SU-DHL-6 (cell line): Measurements from ENCODE around the gene RASA2.

Source experiments
- H2AFZ ChIP-seq: fragments of 200-600 bp; sonication (generic); 2 replicates; pipeline ENCODE4 v1.6.1; 2014; ENCODE audit warnings: low read depth, mild to moderate bottlenecking, moderate library complexity, mixed read lengths, antibody characterized with exemption, low read length; ENCODE audit not compliant: severe bottlenecking
- H3F3A ChIP-seq: fragments of 200-600 bp; shearing (Covaris generic); 2 replicates; pipeline ENCODE4 v1.6.0; 2016; ENCODE audit warnings: antibody characterized with exemption, mild to moderate bottlenecking; ENCODE audit not compliant: insufficient read depth
- H3K27ac ChIP-seq: fragments of 200-600 bp; sonication (generic); 2 replicates; pipeline ENCODE4 v1.5.1; 2016; ENCODE audit warnings: low read depth, mild to moderate bottlenecking, low read length, moderate library complexity, mixed read lengths
- H3K27me3 ChIP-seq: fragments of 200-600 bp; sonication (generic), shearing (Covaris generic); 2 replicates; pipeline ENCODE4 v1.6.0; 2014; ENCODE audit warnings: mild to moderate bottlenecking, low read length
- H3K36me3 ChIP-seq: fragments of 200-600 bp; sonication (generic); 2 replicates; pipeline ENCODE4 v1.6.1; 2014; ENCODE audit warnings: mild to moderate bottlenecking, low read length, mixed read lengths
- H3K4me2 ChIP-seq: fragments of 300-600, 200-600 bp; shearing (Covaris generic), sonication (generic); 2 replicates; pipeline ENCODE4 v1.6.0; 2014; ENCODE audit warnings: low read length, low read depth, mild to moderate bottlenecking; ENCODE audit not compliant: poor library complexity, severe bottlenecking
- H3K4me3 ChIP-seq: fragments of 200-600 bp; sonication (generic); 2 replicates; pipeline ENCODE4 v1.5.1; 2014; ENCODE audit warnings: antibody characterized with exemption, low read length, mild to moderate bottlenecking, mixed read lengths; ENCODE audit not compliant: insufficient read depth, poor library complexity, severe bottlenecking
- H3K79me2 ChIP-seq: fragments of 200-600 bp; sonication (generic); 2 replicates; pipeline ENCODE4 v1.6.1; 2014; ENCODE audit warnings: mild to moderate bottlenecking, low read length, moderate library complexity; ENCODE audit not compliant: insufficient read depth
- H3K9ac ChIP-seq: fragments of 200-600 bp; sonication (generic); 2 replicates; pipeline ENCODE4 v1.7.0; 2014; ENCODE audit warnings: mild to moderate bottlenecking, low read length
- H3K9me2 ChIP-seq: fragments of 200-600 bp; sonication (generic); replicated peaks from 2 replicates; pipeline ENCODE4 v1.6.1; 2014; ENCODE audit warnings: low read length; ENCODE audit not compliant: insufficient read depth
- H3K9me3 ChIP-seq: fragments of 200-600 bp; sonication (generic); 2 replicates; pipeline ENCODE4 v1.6.1; 2014; ENCODE audit warnings: low read length, mixed read lengths; ENCODE audit not compliant: insufficient read depth
- H4K20me1 ChIP-seq: fragments of 200-600 bp; sonication (generic); 2 replicates; pipeline ENCODE4 v1.6.1; 2014; ENCODE audit warnings: low read depth, mild to moderate bottlenecking, antibody characterized with exemption, low read length, moderate library complexity, mixed read lengths
- EZH2phosphoT487 ChIP-seq: fragments of 200-600 bp; sonication (generic), shearing (Covaris generic); conservative IDR thresholded peaks from 2 replicates; pipeline ENCODE4 v1.6.1; 2018; ENCODE audit warnings: mild to moderate bottlenecking, antibody characterized with exemption, low read length, moderate library complexity, mixed read lengths
- TF ChIP-seq, protein P1 (sequence below): fragments of 200-600 bp; sonication (generic); IDR thresholded peaks from one replicate; pipeline ENCODE4 v1.5.1; 2017; ENCODE audit warnings: antibody characterized with exemption, mild to moderate bottlenecking, low read length, moderate library complexity; ENCODE audit not compliant: insufficient read depth, poor library complexity, severe bottlenecking

RASA2 gene

GRCh38 chr3:141663993-141664392 is 177.2 kb downstream of the RASA2 start:
- Histone ChIP-seq H4K20me1 (no peaks in the 10 kb centered on the region), H3K27me3 (no peaks in the 10 kb centered on the region), H3K9ac (no peak overlapping the region), H3K4me2 (no peak overlapping the region), H3K36me3 (no peaks in the 10 kb centered on the region), H3K79me2 (no peaks in the 10 kb centered on the region), H3K9me2 (no peaks in the 10 kb centered on the region), H3K4me3 (no peak overlapping the region), H2AFZ (no peak overlapping the region), H3F3A (no peaks in the 10 kb centered on the region), H3K9me3 (0 out of 2 replicates have a peak, but pooled peaks cover under 1% of the 10 kb centered on the region), H3K27ac (no peak overlapping the region)
- no peak for TF ChIP-seq EZH2phosphoT487
- TF ChIP-seq, protein P1, sequence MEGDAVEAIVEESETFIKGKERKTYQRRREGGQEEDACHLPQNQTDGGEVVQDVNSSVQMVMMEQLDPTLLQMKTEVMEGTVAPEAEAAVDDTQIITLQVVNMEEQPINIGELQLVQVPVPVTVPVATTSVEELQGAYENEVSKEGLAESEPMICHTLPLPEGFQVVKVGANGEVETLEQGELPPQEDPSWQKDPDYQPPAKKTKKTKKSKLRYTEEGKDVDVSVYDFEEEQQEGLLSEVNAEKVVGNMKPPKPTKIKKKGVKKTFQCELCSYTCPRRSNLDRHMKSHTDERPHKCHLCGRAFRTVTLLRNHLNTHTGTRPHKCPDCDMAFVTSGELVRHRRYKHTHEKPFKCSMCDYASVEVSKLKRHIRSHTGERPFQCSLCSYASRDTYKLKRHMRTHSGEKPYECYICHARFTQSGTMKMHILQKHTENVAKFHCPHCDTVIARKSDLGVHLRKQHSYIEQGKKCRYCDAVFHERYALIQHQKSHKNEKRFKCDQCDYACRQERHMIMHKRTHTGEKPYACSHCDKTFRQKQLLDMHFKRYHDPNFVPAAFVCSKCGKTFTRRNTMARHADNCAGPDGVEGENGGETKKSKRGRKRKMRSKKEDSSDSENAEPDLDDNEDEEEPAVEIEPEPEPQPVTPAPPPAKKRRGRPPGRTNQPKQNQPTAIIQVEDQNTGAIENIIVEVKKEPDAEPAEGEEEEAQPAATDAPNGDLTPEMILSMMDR = no peak
